NCI-H345 (cell line): ENCODE results near the gene CYB561D1.

ENCODE experiments used
- DNase-seq: peaks from one replicate; lab custom pipeline; 2025; lab: John Stamatoyannopoulos, UW

Gene CYB561D1

GRCh38 chr1:109481646-109482045, 12.2 kb upstream of the CYB561D1 start:
- no peak for DNase-seq

GRCh38 chr1:109482242-109482641, 11.7 kb upstream of the CYB561D1 start:
- no peak for DNase-seq

- DNase-seq: peak; percentile 67
Observed at GRCh38 chr1:109482791-109483671, 10.9 kb upstream of the CYB561D1 start.

DNA sequence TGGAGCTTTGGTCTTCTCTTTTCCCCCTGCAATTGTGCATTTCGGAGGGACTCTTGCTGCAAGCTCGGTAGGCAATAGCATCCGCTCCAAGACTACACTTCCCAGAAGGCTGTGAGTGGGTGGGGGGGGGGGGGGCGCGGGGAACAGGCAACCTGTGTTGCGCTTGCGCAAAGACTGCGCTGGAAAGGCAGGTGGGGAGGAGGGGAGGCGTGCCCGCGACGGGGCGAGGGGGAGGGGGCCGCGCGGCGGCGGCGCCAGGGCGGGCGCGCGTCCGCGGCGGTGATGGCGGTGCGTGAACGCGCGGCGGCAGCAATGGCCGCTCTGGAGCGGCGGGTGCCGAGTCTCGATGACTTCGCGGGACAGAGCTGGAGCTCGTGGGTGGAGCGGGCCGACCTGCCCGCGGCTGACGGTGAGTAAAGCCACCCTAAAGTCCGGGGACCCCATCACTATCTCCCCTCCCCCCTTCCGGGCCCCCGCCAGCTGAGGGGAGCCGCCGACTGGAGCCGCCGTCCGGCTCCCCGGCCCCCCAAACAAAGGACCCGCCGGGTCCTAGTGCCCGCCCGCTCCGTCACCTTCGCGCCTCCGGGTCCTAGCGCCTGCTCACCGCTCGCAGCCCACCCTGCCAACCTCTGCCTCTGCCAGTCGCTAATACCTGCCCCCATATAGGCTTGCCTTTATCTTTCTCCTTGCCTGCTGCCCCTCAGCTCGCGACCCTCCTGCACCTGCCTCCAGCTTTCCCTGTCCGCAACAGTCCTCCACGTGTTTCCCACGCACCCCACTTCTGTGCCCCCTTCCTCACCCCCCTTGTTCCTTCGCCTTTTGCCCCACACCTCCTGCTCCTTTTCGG, 10.0 kb upstream of the CYB561D1 start, which contains the start of gene ATXN7L2:
TSS of gene ATXN7L2 (plus strand) at position 234 of the 847 bp plus-strand sequence. CDS start at position 283, 49 bp downstream.
- DNase-seq: peak; percentile 94

GRCh38 chr1:109484519-109484975, 9.3 kb upstream of the CYB561D1 start:
- DNase-seq: no peak

DNA sequence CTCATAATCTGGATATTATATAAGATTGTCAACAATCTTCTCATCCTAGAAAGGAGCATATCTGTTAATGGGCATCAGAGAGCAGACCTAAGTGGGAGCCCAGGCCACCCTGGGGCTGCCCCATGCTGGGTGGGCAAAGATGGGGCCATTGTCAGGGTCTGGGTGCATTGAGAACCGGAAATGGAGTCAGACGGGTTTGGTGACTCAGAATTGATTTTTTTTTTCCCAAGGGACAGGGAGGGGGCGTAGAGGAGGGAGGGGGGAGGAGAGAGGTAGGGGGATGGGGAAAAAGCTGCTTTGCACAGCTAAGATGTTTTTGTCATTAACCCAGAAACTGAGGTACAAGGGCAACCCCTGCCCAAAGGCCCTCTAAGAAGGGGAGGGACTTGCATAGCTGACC, 8.9 kb upstream of the CYB561D1 start:
- peak; percentile 38 for DNase-seq

DNA sequence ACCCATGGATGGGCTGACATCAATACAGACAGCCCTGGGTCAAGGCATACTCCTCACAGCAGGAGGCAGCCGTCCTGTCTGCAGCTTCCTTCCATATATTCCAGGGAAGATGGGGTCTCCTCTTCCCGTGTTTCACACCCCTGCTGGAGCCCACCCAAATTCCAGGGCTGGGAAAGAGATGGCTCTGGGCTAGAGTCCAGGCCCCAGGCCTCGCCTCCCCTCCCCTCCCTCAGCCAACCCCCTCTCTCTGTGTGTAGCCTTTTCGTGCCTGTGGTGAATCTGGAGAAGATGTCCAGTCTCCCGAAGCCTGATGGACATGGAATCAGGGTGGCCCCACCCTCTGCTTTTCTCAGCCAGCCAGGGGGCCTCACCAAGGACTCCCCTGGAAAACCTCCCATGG, 6.6 kb upstream of the CYB561D1 start:
- DNase-seq: no peak

- DNase-seq: no peak
Observed at GRCh38 chr1:109488201-109488600, 5.7 kb upstream of the CYB561D1 start.

DNA sequence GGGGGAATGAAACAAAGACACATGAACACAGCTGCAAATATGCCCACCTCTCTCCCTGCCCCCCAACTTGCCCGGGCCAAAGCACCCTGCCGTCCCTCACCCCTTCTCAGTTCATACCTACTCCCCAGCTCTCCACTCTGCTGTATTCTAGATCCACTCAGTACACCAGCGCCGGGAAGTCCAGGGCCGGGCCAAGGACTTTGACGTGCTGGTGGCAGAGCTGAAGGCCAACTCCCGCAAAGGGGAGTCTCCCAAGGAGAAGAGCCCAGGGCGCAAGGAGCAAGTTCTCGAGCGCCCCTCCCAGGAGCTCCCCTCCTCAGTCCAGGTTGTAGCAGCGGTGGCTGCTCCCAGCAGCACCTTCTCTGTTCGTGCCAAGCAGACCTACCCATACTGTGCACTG, 5.2 kb upstream of the CYB561D1 start:
- no peak for DNase-seq

GRCh38 chr1:109490029-109490933, 3.6 kb upstream of the CYB561D1 start:
- peak; percentile 48 for DNase-seq

GRCh38 chr1:109490934-109491302, 3.0 kb upstream of the CYB561D1 start:
- DNase-seq: no peak

DNA sequence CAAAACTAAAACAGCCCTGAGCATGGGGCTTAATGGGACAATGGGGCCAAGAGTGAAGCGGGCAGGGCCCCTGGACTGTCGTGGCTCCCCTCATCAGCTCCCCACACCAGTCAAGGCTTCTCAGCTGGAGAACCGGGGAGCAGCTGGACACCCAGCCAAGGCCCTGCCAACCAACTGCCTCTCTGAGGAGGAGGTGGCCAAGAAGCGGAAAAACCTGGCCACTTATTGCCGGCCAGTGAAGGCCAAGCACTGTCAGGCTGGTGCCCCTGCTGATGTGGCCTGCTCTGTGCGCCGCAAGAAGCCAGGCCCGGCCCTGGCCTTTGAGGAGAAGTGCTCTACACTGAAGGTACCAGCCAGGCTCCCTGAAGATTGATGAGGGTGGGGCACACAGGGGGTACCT, 2.5 kb upstream of the CYB561D1 start:
- DNase-seq: no peak

DNA sequence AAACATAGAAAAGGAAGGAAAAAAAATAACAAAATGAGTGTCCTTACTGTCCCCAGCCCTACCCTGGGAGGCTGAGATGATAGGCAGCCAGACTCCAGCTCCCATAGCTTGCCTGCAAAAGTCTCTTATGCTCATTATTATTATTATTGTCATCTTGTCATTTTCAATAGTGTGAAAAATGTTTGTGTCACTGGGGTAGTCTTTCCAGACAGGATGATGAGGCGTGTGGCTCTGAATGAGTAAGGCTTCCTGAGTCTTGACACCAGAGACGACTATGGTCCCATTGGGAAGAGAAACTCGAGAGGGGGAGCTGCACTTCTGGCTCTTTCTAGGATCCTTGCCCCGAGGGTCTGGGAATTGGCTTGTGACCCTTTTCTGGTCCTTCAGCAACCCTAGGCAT, 1.1 kb upstream of the CYB561D1 start:
- no peak for DNase-seq

DNA sequence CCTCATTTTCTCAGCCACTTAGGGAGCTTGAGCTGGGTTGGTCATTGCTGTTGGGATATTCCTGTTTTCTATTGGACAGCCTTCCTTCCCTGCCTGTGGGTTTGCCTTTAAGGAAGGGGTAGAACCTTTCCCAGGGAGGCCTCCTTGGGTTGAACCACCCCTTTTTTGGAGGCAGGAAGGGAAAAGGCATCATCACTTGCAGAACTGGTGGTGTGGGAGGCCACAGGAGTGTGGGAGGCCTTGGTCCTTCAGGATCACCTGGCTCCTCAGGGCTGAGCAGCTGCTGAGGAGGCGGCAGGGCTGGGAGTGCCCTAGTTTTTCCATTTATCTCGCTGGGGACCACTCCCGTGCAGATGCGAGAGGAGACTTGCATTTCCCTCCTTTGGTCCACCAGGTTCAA, 667 bp upstream of the CYB561D1 start:
- no peak for DNase-seq

GRCh38 chr1:109495738-109496137, 1.8 kb downstream of the CYB561D1 start:
- no peak for DNase-seq

DNA sequence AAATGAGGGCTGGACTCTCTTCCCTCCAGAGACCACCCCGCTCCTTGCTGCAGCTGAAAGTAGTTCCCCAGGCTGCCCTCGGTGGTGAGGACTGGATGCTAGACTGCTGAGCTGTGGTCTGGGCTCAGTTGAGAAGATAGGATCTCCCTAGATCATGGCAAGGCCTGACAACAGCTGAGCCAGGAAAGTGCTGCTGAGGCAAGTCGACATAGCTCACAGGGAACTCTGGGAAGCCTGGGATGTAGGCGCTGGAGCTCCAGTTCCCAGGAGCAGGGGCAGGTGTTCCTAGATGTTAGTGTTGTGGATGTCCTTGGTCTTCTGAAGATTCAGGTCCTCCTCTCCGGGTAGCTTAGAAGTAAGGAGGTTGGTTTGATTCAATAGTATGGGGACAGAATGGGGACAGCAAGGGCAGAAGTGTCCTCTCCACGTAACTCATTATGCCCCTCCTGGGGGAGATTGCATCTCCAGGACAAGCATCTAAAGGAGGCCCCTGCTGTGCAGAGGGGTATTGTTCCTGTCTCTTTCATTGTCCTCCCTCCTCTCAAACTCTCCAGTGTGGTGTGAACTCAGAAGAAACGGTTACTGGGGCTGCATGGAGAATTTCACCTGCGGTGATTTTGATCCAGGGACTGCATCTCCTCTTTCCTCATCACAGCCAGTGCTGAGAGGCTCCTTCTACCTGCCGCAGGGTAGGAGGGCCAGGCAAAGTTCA, 3.7 kb downstream of the CYB561D1 start:
- DNase-seq: no peak

DNA sequence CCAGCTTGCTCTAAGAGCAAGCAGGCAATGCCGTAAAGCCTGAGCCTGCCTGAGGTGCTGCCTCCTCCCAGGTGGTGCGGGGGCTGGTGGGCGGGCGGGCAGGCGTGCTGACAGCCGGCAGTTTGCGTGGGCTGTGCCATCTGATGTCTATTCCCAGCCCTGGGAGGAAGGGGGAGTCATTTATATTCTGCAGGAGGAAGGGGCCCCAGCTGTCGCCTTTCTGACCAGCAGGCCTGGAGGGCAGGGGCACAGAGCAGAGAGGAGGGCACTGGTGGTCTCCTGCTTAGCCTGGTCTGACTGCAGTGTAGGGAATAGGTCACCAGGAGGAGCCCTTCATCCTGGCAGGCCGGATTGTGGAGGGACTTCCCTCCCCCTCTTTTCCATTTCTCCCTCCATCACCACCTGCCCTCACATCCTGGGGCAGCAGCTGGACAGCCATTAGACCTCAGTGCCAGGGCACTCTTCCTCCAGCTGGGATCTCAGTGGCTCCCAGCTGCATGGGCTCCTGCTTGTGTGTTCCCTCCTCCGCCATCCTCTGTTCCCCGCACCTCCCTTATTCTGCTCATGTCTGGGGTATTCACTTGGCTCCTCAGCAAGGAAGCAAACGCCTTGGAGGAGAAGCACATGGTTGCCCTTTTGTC, 4.4 kb downstream of the CYB561D1 start:
- no peak for DNase-seq

GRCh38 chr1:109499081-109499480, 5.2 kb downstream of the CYB561D1 start:
- no peak for DNase-seq

GRCh38 chr1:109499661-109500536, 6.0 kb downstream of the CYB561D1 start:
- DNase-seq: no peak

GRCh38 chr1:109500941-109501381, 7.1 kb downstream of the CYB561D1 start:
- DNase-seq: no peak
